NOMO-1 treated with dmso at 0.1 percent for 144 hours (cell line): ENCODE data around the gene SYNRG.

Source experiments
- DNase-seq: peaks from one replicate; lab custom pipeline; 2025; ENCODE audit not compliant: unreplicated experiment; lab: John Stamatoyannopoulos, UW

SYNRG gene

DNA sequence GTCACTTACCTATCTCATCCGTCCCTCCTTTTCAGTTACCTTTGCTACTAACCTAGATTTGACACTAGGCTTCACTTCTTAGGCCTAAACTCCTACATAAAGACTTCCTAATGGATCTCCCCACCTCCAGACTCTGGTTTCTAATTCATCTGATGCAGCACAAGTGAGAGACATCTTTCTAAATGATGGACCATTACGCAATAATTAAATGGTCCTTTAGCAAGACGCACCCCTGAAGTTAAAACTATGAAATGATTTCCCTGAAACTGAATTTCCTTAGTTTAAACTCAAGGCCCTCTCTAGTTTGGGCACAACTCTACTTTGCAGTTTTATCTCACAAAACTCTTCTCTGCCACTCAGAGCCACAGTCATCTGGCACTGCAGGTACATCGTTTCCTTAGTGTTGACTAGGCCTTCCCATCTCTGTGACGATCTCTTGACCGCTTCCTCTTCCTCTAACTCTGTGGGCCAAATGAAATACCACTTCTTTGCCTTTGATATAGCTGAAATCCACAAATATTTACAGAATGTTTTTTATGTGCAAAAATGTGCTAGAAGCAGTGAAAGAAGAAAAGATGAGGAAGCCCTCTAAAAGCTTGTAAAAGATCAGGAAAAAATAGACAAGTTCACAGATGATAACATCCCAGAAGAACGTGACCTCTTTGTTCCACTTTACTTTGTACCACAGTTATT, 3.3 kb downstream of the SYNRG start:
- DNase-seq, result peak; percentile 30

DNA sequence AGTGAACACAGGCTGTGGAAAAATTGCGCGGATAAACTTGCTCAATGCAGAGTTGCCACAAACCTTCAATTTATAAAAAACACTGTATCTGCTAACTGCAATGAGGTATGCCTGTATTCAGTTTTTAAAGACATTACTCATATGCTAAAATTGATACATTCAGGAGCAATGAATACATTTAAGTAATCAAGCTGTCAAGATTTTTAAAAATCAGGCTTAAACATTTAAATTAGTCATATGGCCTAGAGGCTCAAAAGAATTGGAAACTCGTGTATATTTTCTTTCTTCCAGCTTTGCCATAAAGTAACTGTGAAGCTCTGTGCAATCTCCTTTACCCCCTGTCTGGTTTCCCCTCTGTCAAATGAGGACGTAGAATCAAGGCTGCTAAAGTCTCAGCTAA, 4.1 kb downstream of the SYNRG start:
- no peak for DNase-seq

DNA sequence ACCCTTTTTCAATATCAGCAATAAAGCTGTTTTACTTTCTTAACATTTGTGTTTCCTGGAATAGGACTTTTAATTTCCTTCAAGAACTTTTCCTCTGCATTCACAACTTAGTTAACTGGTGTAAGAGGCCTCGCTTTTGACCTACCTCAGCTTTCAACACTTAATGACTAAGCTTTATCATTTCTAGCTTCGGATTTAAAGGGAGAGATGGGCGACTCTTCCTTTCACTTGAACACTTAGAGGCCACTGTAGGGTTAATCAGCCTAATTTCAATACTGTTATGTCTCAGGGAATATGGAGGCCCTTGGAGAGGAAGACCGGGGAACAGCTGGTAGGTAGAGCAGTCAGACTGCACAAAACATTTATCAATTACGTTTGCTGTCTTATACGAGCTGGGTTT, 4.7 kb downstream of the SYNRG start:
- DNase-seq, result no peak

DNA sequence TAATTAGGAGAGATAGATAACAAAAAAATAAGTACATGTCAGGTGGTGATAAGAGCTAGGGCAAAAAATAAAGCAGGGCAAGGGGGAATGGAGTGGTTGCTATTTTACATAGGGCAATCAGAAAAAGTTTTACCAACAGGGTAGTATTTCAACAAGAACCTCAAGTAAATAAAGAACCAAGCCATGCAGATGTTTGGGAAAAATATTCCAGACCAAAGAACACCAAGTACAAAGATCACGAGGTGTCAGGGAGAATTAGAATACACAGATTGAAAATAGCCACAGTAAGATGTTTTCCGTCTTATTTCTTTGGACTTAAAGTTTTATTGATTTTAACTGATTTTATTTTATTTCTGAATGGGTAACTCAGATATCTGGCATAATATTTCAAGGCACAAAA, 11.1 kb downstream of the SYNRG start:
- no peak for DNase-seq

DNA sequence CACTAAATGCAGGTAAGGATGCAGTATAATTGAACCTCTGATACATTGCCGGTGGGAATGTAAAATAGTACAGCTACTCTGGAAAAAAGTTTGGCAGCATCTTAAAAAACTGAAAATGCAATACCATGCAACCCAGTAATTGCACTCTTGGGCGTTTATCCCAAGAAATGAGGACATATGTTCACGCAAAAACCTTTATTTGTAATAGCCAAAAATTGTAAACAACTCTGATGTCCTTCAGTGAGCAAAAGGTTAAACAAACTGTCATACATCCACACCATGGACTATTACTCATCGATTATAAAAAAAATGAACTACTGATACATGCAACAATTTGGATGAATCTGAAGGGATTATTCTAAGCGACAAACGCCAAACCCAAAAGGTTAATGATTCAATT, 16.9 kb downstream of the SYNRG start:
- no peak for DNase-seq

DNA sequence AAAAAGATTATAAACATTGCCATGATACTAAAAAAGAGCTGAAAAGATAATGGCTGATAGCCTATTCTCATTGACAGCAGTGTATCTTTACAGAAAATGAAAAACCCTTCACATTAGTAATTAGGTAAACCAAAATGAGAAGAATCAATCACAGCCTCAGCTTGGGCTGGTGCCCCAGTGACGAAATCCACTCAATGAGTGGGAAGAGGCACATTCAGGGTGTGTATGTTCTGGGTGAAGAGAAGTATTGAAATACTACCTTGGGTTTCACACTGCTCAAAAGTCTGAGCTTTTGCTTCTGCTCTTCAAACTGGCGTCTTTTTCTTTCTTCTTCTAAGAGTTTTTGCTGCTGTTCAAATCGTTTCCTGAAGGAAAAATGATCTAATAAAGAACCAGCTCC, 24.2 kb downstream of the SYNRG start:
- DNase-seq, result no peak

DNA sequence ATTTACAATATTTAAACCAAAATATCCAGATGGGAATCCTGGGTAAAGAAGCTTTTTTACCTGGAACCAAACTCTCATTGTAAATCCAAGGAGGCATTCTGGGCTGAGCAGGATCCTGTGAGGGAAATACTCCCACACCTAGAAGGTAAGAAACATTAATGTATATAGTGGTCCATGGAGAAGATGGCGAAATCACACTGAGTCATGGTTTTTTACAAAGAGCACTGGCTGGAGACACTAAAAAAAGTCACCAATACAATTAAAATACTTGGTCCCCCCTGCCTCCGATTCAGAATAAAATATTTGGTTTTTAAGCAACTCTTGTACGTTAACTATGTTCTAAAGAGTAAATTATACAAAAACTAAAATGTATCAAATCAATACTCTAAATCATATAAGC, 32.9 kb downstream of the SYNRG start:
- no peak for DNase-seq

DNA sequence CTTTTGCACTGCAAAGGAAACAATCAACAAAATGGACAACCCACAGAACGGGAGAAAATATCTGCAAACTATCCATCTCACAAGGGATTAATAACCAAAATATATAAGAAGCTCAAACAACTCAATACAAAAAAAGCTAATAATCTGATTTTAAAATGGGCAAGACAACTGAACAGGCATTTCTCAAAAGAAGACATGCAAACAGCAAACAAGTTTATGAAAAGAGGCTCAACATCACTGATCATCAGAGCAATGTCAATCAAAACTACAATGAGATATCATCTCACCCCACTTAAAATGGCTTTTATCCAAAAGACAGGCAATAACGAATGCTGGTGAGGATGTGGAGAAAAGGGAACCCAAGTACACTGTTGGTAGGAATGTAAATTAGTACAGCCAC, 34.8 kb downstream of the SYNRG start:
- no peak for DNase-seq

DNA sequence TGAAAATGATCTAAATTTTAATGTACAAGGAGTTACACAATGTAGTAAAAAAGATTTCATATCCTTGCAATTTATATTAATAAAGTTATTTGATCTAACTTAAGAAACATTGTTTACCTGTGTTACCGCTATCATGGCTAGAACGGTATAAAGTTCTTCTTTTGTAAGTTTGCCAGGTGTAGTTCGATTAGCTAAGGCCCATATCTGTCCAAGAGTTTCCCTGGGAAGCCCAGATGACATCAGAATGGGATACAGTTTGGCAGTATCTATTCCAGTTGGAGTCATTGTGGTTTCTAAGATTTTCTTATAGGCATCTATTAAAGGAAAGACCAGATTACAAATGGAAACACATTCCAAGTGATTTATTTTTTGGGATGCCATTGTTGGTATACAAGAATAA, 37.5 kb downstream of the SYNRG start:
- DNase-seq, result no peak

DNA sequence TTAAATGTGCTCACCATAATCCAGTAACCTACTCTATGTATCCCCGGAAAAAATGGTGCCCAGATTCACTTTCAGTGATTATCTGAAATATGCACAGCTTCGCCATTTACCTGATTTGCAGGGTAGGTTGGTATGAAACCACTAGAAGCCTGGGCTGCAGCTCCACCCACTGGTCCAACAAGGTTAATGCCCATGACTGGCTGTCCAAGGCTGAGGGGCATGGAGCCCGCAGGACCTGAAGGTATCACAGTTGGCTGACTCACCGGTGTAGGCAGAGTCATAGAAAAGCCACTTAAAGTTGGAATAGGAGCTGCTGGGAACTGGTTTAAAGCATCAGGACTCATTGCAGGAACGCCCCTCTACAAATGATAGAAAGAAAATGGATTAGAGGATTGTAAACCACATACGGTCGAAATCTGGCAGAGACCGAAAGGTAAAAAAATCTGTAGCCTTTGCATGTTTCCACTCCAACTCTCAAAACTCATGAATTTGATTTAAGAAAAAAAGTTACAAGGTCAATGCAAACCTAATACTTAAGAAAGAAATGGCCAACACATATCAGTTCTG, 38.6 kb downstream of the SYNRG start:
- no peak for DNase-seq

DNA sequence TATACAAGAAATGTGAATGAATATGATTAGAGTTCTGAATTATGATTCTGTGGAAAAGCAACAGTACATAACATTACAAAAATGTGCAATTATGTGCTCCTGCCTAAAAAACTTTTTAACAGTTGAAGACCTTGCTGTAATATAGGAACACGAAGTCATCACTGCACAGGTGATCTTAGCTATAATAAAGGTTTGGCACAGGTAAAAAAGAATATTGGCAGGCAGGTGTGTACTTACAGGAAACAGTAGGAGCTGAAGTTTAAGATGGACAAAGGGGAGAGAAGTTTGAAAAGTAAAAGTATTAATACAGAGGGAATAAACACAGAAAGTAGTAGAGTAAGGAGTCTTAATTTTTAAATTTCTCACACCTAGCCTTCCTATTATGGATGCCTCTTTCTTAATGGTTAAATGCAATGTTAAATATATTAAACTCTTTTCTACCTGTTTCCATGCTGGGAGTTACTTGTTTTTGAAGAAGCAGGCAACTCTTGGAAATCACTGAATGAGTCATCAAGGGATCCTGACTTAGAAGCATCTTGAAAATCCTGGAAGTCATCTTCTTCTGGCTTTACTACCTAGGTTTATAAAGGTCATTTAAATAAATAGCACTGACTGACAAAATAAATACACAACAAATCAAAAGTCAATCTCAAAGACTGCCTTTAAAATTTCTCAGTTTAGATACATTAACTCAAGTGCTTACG, 40.7 kb downstream of the SYNRG start:
- DNase-seq, result no peak

DNA sequence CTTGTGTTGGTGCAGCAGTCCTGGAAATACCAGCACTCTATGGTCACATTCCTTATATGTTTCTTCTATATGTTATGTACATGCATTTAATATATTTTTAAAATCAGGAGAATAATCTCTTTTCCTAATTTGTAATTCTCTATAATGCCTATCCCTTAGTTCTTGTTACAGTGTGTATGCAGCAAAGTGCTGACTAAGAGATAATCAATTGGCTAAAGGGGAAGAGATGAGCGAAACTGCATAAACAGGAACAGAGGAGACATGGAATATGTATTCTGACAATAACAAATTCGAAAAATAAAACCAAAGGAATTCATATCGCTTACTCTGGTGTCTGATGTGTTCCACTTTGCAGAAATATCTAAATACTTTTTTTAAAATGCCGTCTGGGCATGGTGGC, 41.7 kb downstream of the SYNRG start:
- no peak for DNase-seq

DNA sequence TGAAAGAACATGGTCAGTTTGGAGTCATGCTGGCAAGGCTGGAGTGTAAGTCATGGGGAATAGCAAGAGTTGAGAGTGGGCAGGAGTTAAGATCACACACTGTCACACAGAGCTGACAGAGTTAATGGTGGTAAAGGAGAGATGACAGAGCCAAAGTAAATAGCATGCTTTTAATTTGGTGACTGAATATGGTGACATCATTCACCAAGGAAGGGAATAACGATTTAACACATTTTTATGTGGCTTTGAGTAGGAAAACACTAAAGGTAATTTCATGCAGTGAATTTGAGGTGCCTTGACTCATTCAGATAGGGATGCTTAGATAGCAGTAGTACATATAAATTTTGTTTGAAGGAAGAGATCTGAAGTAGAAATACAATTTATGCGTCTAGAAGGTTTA, 42.1 kb downstream of the SYNRG start:
- no peak for DNase-seq

DNA sequence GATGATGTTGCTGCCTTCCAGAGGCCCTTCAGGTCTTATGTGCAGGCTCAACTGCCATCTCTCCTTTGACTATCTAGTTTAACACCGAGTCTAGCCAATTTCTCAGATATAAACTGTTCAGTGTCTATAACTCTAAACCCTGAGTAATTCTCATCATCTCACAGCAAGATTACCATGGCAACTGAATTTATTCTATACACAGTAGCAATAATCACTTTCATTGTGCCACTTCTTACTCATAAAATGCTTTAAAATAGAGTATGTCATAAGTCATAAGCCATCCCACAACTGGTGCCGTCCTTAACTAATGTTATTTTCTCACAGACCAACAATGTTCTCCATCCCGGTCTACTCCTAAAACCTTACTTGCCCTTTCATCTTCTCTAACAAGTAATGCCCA, 45.0 kb downstream of the SYNRG start:
- no peak for DNase-seq

DNA sequence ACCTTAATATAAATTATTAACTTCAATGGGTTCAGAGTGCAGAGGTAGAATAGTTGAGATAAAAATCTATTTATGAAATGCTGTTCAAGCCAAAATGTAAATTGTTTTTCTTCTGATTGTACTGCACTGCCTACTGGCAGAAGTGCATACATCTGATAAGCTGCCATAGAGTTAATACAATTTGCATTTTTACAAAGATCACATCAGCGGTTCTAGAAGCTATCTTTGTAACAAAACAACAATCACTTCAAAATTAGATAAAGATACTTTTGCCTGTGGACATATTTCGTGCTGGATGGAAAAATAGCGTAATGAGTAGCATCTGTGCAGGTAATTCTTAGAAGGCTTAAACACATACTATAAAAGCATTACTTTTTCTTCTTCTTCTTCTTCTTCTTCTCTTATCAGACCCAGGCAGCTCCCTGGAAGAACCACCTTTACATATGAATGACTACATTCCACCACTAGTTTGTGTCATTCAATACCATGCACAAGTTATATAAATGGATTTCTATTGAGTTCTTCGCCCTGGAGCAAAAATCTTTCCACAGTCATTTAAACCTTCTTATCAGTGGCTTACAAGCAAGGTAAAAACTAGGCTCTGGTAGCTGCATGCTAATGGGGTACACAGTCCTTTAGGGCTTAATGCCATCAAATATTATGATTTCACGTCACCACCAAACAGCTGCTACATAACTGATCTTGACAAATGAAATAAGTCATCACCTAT, 47.0 kb downstream of the SYNRG start:
- DNase-seq, result no peak

DNA sequence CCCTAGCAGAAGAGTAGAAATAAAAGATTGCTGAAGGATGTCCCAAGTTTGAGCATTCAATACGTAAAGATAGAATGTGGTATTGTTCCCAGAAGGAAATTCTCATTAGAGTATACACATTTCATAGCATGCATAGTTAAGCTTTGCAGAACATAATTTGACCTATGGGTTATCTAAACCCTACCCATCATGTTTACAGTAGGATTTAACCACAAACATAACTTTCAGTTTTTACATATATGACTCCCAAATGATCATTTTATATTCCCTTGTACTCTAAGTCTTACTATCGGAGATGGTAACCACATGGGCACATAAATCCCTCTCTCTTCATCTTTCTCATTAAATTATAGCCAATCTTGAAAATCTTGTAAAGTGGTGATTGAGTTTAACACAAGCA, 50.9 kb downstream of the SYNRG start:
- no peak for DNase-seq

DNA sequence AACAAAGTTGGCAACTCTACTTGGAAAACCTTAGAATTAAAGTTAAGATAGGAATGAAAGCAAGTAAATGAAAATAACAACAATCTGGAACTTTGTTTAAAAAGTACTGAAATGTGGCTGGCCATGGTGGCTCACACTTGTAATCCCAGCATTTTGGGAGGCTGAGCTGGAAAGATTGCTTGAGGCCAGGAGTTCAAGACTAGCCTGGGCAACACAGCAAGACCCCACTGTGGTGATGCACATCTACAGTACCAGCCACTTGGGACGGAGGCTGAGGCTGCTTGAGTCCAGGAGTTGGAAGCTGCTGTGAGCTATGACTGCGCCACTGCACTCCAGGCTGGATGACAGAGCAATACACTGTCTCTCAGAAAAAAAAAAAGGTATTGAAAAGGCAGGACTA, 51.7 kb downstream of the SYNRG start:
- DNase-seq, result no peak

DNA sequence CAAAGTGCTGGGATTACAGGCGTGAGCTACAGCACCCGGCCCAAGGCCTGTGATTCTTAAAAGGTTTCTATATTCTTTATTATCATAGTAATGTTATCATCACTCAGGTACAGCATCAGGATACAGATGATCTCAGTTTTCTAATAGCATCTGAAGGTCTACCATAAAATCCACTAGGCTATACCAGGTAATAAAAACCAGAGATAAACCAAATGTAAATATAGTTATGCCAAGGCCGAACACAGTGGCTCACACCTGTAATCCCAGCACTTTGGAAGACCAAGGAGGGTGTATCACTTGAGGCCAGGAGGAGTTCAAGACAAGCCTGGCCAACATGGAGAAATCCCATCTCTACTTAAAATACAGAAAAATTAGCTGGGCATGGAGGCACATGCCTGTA, 53.8 kb downstream of the SYNRG start:
- DNase-seq, result no peak

DNA sequence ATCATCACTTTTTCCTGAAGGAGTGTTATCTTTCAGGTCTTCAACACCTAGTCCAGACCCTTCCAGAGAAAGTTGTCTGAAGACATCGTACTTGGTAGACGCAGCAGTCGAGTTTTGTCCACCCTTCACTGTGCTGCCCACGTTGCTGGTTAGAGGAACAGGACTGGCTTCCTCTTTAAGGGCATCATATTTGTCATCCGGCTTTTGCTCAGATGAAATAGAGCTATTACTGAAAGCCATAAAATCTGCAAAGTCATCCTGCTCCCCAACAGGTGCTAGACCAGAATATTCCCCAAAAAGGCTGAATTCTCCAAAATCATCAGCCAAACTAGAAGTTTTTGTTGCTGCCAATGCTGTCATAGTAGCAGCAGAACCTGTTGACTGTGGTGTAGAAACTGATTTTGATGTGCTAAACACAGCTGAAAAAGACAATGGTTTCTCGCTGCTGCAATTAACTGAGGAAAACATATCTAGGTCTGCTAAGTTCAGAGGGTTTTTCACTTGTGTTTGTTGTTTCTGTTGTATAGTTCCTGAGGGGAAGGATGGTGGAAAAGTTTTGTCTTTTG, 55.7 kb downstream of the SYNRG start:
- no peak for DNase-seq

DNA sequence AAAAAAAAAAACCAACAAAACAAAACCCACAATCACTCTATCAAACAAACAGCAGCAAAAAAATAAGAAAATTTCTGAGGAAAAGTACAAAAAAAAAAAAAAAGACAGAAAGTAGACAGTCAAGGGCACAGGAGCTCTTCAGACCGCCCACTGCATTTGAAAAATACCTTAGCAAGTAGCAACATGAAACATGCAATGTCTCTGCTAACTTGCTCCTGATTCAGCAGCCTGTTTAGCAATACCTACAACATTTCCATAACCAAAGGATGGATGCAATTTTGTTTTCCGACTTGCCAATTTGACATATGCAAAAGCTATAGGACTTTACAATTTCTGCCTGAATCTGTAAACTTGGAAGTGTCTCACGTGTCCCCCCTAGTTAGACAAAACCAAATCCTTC, 57.4 kb downstream of the SYNRG start:
- DNase-seq, result no peak

DNA sequence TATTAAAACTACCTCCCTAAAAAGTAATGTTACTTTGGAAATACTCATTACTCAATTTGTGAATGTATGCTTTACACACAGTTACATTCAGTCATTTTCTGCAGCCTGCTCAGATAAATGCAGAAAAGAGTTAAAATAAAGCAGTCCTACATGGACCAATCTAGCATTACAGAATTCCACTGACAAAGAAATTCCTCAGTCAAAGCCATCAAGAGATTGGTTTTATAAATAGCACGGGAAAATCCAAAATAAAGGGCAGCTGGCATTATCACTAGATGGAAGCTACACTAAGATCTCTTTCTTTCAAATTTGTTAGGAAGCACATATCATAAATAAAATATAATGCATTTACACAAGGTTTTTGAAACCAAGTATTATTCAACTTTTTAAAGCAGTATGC, 61.2 kb downstream of the SYNRG start:
- DNase-seq, result no peak

DNA sequence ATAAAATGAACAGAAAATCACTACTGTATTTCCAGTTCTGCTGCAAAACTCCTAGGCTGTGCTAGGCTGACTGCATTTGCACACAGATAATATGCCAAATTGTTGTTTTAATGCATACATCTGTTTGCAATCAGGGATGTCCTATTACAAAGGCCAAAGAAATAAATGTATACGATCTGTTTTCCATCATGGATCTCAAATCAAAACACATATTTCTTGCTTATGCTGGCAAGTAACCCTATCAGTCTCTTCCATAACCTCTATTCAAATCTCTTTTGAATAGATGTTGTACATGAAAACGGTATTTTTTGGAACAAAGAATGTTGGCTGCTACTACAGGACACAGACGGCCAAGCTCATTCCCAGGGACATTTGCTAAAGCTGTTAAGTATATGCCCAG, 62.9 kb downstream of the SYNRG start:
- no peak for DNase-seq
